T-helper 22 cell (primary cell): ENCODE results near the gene CCDC15.
"Not testable (repeated sequence)": the region's sequence is repeated elsewhere in the genome, so short reads cannot be mapped to it uniquely, and the experiment has no call there.

Experiments
- DNase-seq: peaks from one replicate; pipeline ENCODE4 v3.0.0-alpha.2; 2020; ENCODE audit warnings: low read depth

CCDC15 gene

GRCh38 chr11:125001079-125001778, 47.2 kb downstream of the CCDC15 start:
- no peak for DNase-seq

- no peak for DNase-seq
Measured at GRCh38 chr11:125001849-125002248, 47.8 kb downstream of the CCDC15 start.

GRCh38 chr11:125005491-125005890, 51.5 kb downstream of the CCDC15 start:
- DNase-seq = no peak

GRCh38 chr11:125016413-125016812, 62.4 kb downstream of the CCDC15 start:
- DNase-seq = no peak

- DNase-seq = no peak
Measured at GRCh38 chr11:125020342-125020741, 66.3 kb downstream of the CCDC15 start.

- no peak for DNase-seq
Measured at GRCh38 chr11:125022551-125022950, 68.5 kb downstream of the CCDC15 start.

GRCh38 chr11:125025968-125026367, 72.0 kb downstream of the CCDC15 start:
- no peak for DNase-seq

GRCh38 chr11:125029431-125029830, 75.4 kb downstream of the CCDC15 start:
- not testable (repeated sequence) for DNase-seq

- DNase-seq = no peak
Measured at GRCh38 chr11:125036933-125037332, 82.9 kb downstream of the CCDC15 start.

GRCh38 chr11:125049164-125049792, 95.3 kb downstream of the CCDC15 start:
- DNase-seq = no peak

- no peak for DNase-seq
Measured at GRCh38 chr11:125052047-125052446, 98.0 kb downstream of the CCDC15 start.

- no peak for DNase-seq
Measured at GRCh38 chr11:125053167-125053566, 99.2 kb downstream of the CCDC15 start.

- no peak for DNase-seq
Measured at GRCh38 chr11:125055107-125055715, 101.2 kb downstream of the CCDC15 start.

- not testable (repeated sequence) for DNase-seq
Measured at GRCh38 chr11:125056111-125056510, 102.1 kb downstream of the CCDC15 start.

- no peak for DNase-seq
Measured at GRCh38 chr11:125056931-125057692, 103.1 kb downstream of the CCDC15 start.

- DNase-seq = no peak
Measured at GRCh38 chr11:125057693-125058016, 103.7 kb downstream of the CCDC15 start.

- DNase-seq = no peak
Measured at GRCh38 chr11:125061281-125061680, 107.3 kb downstream of the CCDC15 start.

- no peak for DNase-seq
Measured at GRCh38 chr11:125062218-125062930, 108.4 kb downstream of the CCDC15 start.

GRCh38 chr11:125062931-125063428, 109.0 kb downstream of the CCDC15 start, which contains the start of gene SLC37A2:
Gene SLC37A2 (plus strand): TSS chr11:125063305. CDS start chr11:125063368, 63 bp downstream.
- no peak for DNase-seq

GRCh38 chr11:125063429-125064043, 109.5 kb downstream of the CCDC15 start:
- DNase-seq = no peak

GRCh38 chr11:125064070-125064469, 110.1 kb downstream of the CCDC15 start:
- DNase-seq = no peak
